H1 (cell line): ENCODE results near the gene GGA3. TPM values are rescaled to one million over a fixed set of nuclear protein-coding genes. Genes with fewer than 3 reads are reported as not detected.

Experiments
- CTCF ChIA-PET: fragments of 300-600 bp; sonication (Branson Sonifier 250); formaldehyde crosslinking; loops from one replicate; lab custom pipeline; 2021; ENCODE audit not compliant: partially characterized antibody; lab: Charles Lee
- POLR2A ChIA-PET: fragments of 300-600 bp; sonication (Branson Sonifier 250); formaldehyde crosslinking; loops from one replicate; lab custom pipeline; 2021; ENCODE audit warnings: inconsistent platforms; ENCODE audit not compliant: partially characterized antibody; lab: Charles Lee
- DNase-seq, 2 experiments: peaks; one replicate each; pipeline versions ENCODE4 v3.0.0 to v3.0.0-alpha.2; 2010 to 2022; ENCODE audit warnings: low spot score in 2 of 2, low read depth in 1 of 2, mixed read lengths in 1 of 2
- FAIRE-seq: peaks from 2 replicates; lab custom pipeline; 2011; peaks lifted over from hg19 to GRCh38; lab: Jason Lieb, UNC
- H2AFZ ChIP-seq: 2 replicates; pipeline ENCODE4 v1.8.1; 2012; ENCODE audit warnings: low read length, inconsistent platforms
- H2AK5ac ChIP-seq: 2 replicates; pipeline ENCODE4 v1.6.1; 2013; ENCODE audit warnings: low read depth, low read length
- H2BK120ac ChIP-seq: replicated peaks from 2 replicates; pipeline ENCODE3; 2013; ENCODE audit warnings: low read depth, low read length, inconsistent platforms
- H2BK12ac ChIP-seq: 2 replicates; pipeline ENCODE4 v1.6.1; 2013; ENCODE audit warnings: low read depth, low read length
- H2BK15ac ChIP-seq: 2 replicates; pipeline ENCODE4 v1.6.1; 2013; ENCODE audit warnings: low read length
- H2BK20ac ChIP-seq: 2 replicates; pipeline ENCODE4 v1.6.1; 2013; ENCODE audit warnings: low read length
- H2BK5ac ChIP-seq: 2 replicates; pipeline ENCODE4 v1.6.1; 2013; ENCODE audit warnings: low read depth, low read length
- H3K14ac ChIP-seq: 2 replicates; pipeline ENCODE4 v1.6.1; 2013; ENCODE audit warnings: inconsistent platforms; ENCODE audit not compliant: insufficient read length
- H3K18ac ChIP-seq: 2 replicates; pipeline ENCODE4 v1.6.1; 2013; ENCODE audit warnings: low read length; ENCODE audit errors: extremely low read depth
- H3K23ac ChIP-seq: 2 replicates; pipeline ENCODE4 v1.6.1; 2013; ENCODE audit warnings: inconsistent platforms; ENCODE audit not compliant: insufficient read length
- H3K23me2 ChIP-seq: 2 replicates; pipeline ENCODE4 v1.6.1; 2013; ENCODE audit warnings: low read depth, low read length
- H3K27ac ChIP-seq: 2 replicates; pipeline ENCODE4 v1.6.1; 2011; ENCODE audit warnings: low read depth, low read length, inconsistent platforms
- H3K27me3 ChIP-seq, 4 experiments: replicated peaks in 1 of 4; 1 replicate in 1 of 4; 2 replicates in 3 of 4; pipeline versions ENCODE4 v1.6.1 to v1.8.1; 2011 to 2013; ENCODE audit warnings: low read length in 3 of 4, mild to moderate bottlenecking in 3 of 4, inconsistent platforms in 2 of 4, mixed read lengths in 2 of 4, moderate library complexity in 1 of 4; ENCODE audit not compliant: control insufficient read depth in 3 of 4, insufficient read depth in 3 of 4; ENCODE audit errors: extremely low read depth in 1 of 4
- H3K36me3 ChIP-seq, 4 experiments: 2 replicates each; pipeline versions ENCODE4 v1.6.1 to v1.8.1; 2011 to 2013; ENCODE audit warnings: mild to moderate bottlenecking in 4 of 4, low read length in 3 of 4, moderate library complexity in 2 of 4, control low read depth in 1 of 4, inconsistent platforms in 1 of 4; ENCODE audit not compliant: insufficient read depth in 4 of 4, control insufficient read depth in 2 of 4
- H3K4ac ChIP-seq: replicated peaks from 2 replicates; pipeline ENCODE3; 2013; ENCODE audit warnings: low read length, low read depth, mixed read lengths, inconsistent platforms; ENCODE audit not compliant: insufficient read length
- H3K4me1 ChIP-seq, 4 experiments: replicated peaks in 1 of 4; 1 replicate in 1 of 4; 2 replicates in 3 of 4; pipeline versions ENCODE4 v1.6.1 to v1.8.1; 2011 to 2013; ENCODE audit warnings: low read length in 3 of 4, inconsistent platforms in 2 of 4, mixed read lengths in 1 of 4; ENCODE audit not compliant: insufficient read depth in 4 of 4, control insufficient read depth in 3 of 4
- H3K4me2 ChIP-seq, 2 experiments: 2 replicates each; pipeline versions ENCODE4 v1.6.1 to v1.8.1; 2011 to 2013; ENCODE audit warnings: low read depth in 2 of 2, low read length in 2 of 2, control low read depth in 1 of 2, inconsistent platforms in 1 of 2, mild to moderate bottlenecking in 1 of 2; ENCODE audit not compliant: insufficient read depth in 1 of 2
- H3K4me3 ChIP-seq, 4 experiments: fragments of 200-600, 300-600 bp in 1 of 4; sonication (generic), shearing (Covaris generic), sonication (Bioruptor Twin) in 1 of 4; 2 replicates each; pipeline versions ENCODE4 v1.5.1 to v1.8.1; 2011 to 2016; ENCODE audit warnings: low read length in 4 of 4, low read depth in 3 of 4, control low read depth in 2 of 4, inconsistent platforms in 2 of 4, mild to moderate bottlenecking in 2 of 4, mixed read lengths in 1 of 4, moderate library complexity in 1 of 4; ENCODE audit not compliant: insufficient read depth in 2 of 4; ENCODE audit errors: extremely low read depth in 1 of 4
- H3K56ac ChIP-seq: replicated peaks from 2 replicates; pipeline ENCODE3; 2013; ENCODE audit warnings: low read depth, mild to moderate bottlenecking, mixed read lengths, low read length, inconsistent platforms; ENCODE audit not compliant: insufficient read length
- H3K79me1 ChIP-seq: 2 replicates; pipeline ENCODE4 v1.6.1; 2013; ENCODE audit warnings: low read depth, low read length, control low read depth
- H3K79me2 ChIP-seq, 2 experiments: 2 replicates each; pipeline versions ENCODE4 v1.6.1 to v1.8.1; 2012 to 2013; ENCODE audit warnings: low read length in 2 of 2, mild to moderate bottlenecking in 2 of 2, inconsistent platforms in 1 of 2; ENCODE audit not compliant: insufficient read depth in 2 of 2, control insufficient read depth in 1 of 2
- H3K9ac ChIP-seq, 4 experiments: replicated peaks in 1 of 4; 1 replicate in 1 of 4; 2 replicates in 3 of 4; pipeline versions ENCODE4 v1.6.1 to v1.8.1; 2011 to 2013; ENCODE audit warnings: low read depth in 3 of 4, low read length in 3 of 4, control low read depth in 2 of 4, mild to moderate bottlenecking in 2 of 4, moderate library complexity in 2 of 4, inconsistent platforms in 1 of 4; ENCODE audit errors: extremely low read depth in 1 of 4
- H3K9me3 ChIP-seq, 2 experiments: 2 replicates each; pipeline versions ENCODE4 v1.6.1 to v1.8.1; 2012 to 2013; ENCODE audit warnings: mild to moderate bottlenecking in 2 of 2, moderate library complexity in 2 of 2, control low read depth in 1 of 2, inconsistent platforms in 1 of 2, low read depth in 1 of 2, low read length in 1 of 2, mixed read lengths in 1 of 2; ENCODE audit not compliant: insufficient read depth in 2 of 2
- H4K20me1 ChIP-seq, 2 experiments: replicated peaks in 1 of 2; 2 replicates each; pipeline versions ENCODE3 to v1.8.1; 2011 to 2013; ENCODE audit warnings: inconsistent platforms in 2 of 2, low read length in 2 of 2, mild to moderate bottlenecking in 1 of 2; ENCODE audit not compliant: insufficient read depth in 2 of 2, control insufficient read depth in 1 of 2
- H4K5ac ChIP-seq: 2 replicates; pipeline ENCODE4 v1.6.1; 2013; ENCODE audit warnings: low read length, low read depth, mixed read lengths, inconsistent platforms; ENCODE audit not compliant: insufficient read length
- H4K8ac ChIP-seq: 2 replicates; pipeline ENCODE4 v1.8.0; 2013; ENCODE audit warnings: mild to moderate bottlenecking, moderate library complexity, low read length, inconsistent platforms; ENCODE audit not compliant: insufficient read depth; ENCODE audit errors: extremely low read depth
- H4K91ac ChIP-seq: replicated peaks from 2 replicates; pipeline ENCODE3; 2013; ENCODE audit warnings: low read length, mixed read lengths, inconsistent platforms; ENCODE audit not compliant: insufficient read length
- BCL11A ChIP-seq, 2 experiments: IDR thresholded peaks; one replicate each; pipeline ENCODE4 v1.6.1; 2011; ENCODE audit warnings: low read depth in 2 of 2, low read length in 2 of 2, mild to moderate bottlenecking in 2 of 2
- BRCA1 ChIP-seq: IDR thresholded peaks from 2 replicates; pipeline ENCODE4 v1.6.1; 2012; ENCODE audit warnings: low read depth, low read length, improper control_type of control experiment
- CBX8 ChIP-seq: fragments of 300-800, 300-1000 bp; sonication (generic); IDR thresholded peaks from 2 replicates; pipeline ENCODE4 v1.7.1; 2016; ENCODE audit warnings: low read depth, low read length, borderline replicate concordance
- CREB1 ChIP-seq: IDR thresholded peaks from 2 replicates; pipeline ENCODE4 v1.6.1; 2012; ENCODE audit warnings: inconsistent platforms
- KDM1A ChIP-seq: fragments of 200-600, 300-600 bp; sonication (generic); IDR thresholded peaks from 2 replicates; pipeline ENCODE4 v1.7.1; 2016; ENCODE audit warnings: mild to moderate bottlenecking, low read length, borderline replicate concordance
- KDM5A ChIP-seq: fragments of 200-600 bp; IDR thresholded peaks from 2 replicates; pipeline ENCODE4 v1.7.1; 2012; ENCODE audit warnings: mild to moderate bottlenecking, low read length, inconsistent platforms, mixed read lengths
- POLR2AphosphoS5 ChIP-seq: IDR thresholded peaks from 2 replicates; pipeline ENCODE4 v1.6.1; 2011; ENCODE audit warnings: low read depth, low read length
- SIN3A ChIP-seq, 2 experiments: IDR thresholded peaks in 1 of 2; conservative IDR thresholded peaks in 1 of 2; 2 replicates each; pipeline ENCODE4 v1.6.1; 2011 to 2012; ENCODE audit warnings: low read length in 2 of 2, improper control_type of control experiment in 1 of 2, low read depth in 1 of 2, mild to moderate bottlenecking in 1 of 2
- SIRT6 ChIP-seq: IDR thresholded peaks from one replicate; pipeline ENCODE4 v1.7.1; 2012; ENCODE audit warnings: low read length, inconsistent platforms
- SP1 ChIP-seq: IDR thresholded peaks from 2 replicates; pipeline ENCODE4 v1.6.1; 2011; ENCODE audit warnings: low read depth, low read length
- SUZ12 ChIP-seq: fragments of 200-600 bp; sonication (generic); IDR thresholded peaks from 2 replicates; pipeline ENCODE4 v1.6.1; 2012; ENCODE audit warnings: mild to moderate bottlenecking, inconsistent platforms, low read length, moderate library complexity, mixed read lengths
- WGBS, 2 experiments: shearing (Covaris generic) in 1 of 2; methylation state at CpG; one replicate each; pipeline versions ENCODE4 v1.1.6 to v1.1.7; 2013 to 2015; ENCODE audit warnings: low lambda C conversion rate in 2 of 2, mixed read lengths in 2 of 2, inconsistent platforms in 1 of 2, low coverage in 1 of 2, missing lambda C conversion rate in 1 of 2; ENCODE audit not compliant: insufficient replicate concordance in 2 of 2, insufficient coverage in 1 of 2, insufficient read length in 1 of 2; ENCODE audit errors: extremely low coverage in 1 of 2, missing lambda C conversion rate in 1 of 2; 5-methylcytosine and 5-hydroxymethylcytosine counted together
- polyA plus RNA-seq, 7 experiments: library from polyadenylated mRNA; depleted of rRNA in 3 of 7; stranded (reverse) in 5 of 7; unstranded in 2 of 7; fragments of >200 nt in 5 of 7; fragments of 200-250 nt in 2 of 7; gene quantifications; 1 replicate in 5 of 7; 2 replicates in 1 of 7; 4 replicates in 1 of 7; pipeline versions ENCODE4 v1.2.1 to v1.2.3, GENCODE V29; 2011 to 2013; ENCODE audit warnings: missing spikeins in 2 of 7, mixed read lengths in 2 of 7
- total RNA-seq: library from RNA; stranded (reverse); fragmentation: NEBNext Ultra II Directional; extraction: Animal tissue kit (Norgen Biotek cat#: 25700); gene quantifications from 2 replicates; pipeline ENCODE4 v1.2.1, GENCODE V29; 2021

Gene GGA3
- total and polyA plus RNA-seq, 2 of the 8 experiments (the other 6 are each of a cell fraction or from before 2014, with no cell fraction given): 40.6 to 60.0 TPM

DNA sequence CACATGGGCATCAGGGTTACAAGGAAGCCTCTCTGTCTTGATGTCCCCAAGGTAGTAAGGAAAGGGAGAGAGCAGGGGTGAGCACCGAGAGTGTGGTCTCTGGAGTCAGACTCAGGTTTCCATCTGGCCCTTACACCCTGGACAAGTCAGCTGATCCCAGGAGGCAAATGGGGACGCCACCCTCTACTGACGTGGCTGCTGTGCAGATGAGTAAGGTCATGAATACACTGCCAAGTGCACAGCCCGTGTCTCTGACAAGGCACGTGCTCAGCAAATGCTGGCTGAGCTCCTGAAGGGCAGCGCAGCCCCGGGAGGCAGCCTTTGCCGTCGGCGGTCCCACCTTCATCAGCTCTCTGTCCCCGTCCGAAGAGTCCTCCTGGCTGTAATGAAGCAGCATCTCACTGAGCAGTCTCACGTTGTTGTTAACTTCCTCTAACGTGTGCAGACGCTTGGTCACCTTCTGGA lies 19.4 kb downstream of the GGA3 start:
- Histone ChIP-seq H3K4ac (no peak overlapping the region), H3K9me3 (no peaks in the 10 kb centered on the region), H2BK12ac (no peak overlapping the region), H4K91ac (no peak overlapping the region), H3K27ac (no peak overlapping the region), H3K9ac (no peak overlapping the region), H3K4me2 (no peak overlapping the region), H4K5ac (no peak overlapping the region), H2AK5ac (no peak overlapping the region), H3K79me1 (no peaks in the 10 kb centered on the region), H3K79me2 (no peaks in the 10 kb centered on the region), H3K36me3 (peaks cover 27 to 66% (median 56%) of the 10 kb centered on the region in 4 experiments), H3K27me3 (no peaks in the 10 kb centered on the region), H3K18ac (no peak overlapping the region), H4K20me1 (peaks cover 14 to 28% of the 10 kb centered on the region in 2 experiments), H4K8ac (no peak overlapping the region), H3K14ac (no peak overlapping the region), H2AFZ (no peak overlapping the region), H3K4me3 (no peak overlapping the region), H3K4me1 (peaks cover 0 to 4% (median 0%) of the 10 kb centered on the region in 4 experiments; a peak in 3 of 7 replicates), H2BK20ac (no peak overlapping the region), H3K23me2 (no peaks in the 10 kb centered on the region), H3K23ac (no peak overlapping the region), H2BK5ac (no peak overlapping the region), H2BK120ac (no peak overlapping the region), H3K56ac (no peak overlapping the region), H2BK15ac (no peak overlapping the region)
- ChIA-PET POLR2A (interaction anchor here (0.6 to 6.3 kb wide), 4 partner anchors 9 to 28 kb away, joined by 4 to 53 read pairs (median 10); partner anchors contain the start of genes GGA3, MIF4GD and MRPS7), CTCF (interaction anchor here (1.0 to 16.5 kb wide), 15 partner anchors 7 to 186 kb away, joined by 3 to 369 read pairs (median 14); partner anchors contain the start of genes GGA3, MIF4GD, MRPS7 and SLC25A19)
- WGBS, 2 experiments: 93% methylated on average over 15 of the region's 15 CpGs; no CpG with 5 or more reads in 1 of the 2 experiments
- TF ChIP-seq POLR2AphosphoS5 (no peak), SUZ12 (no peak), KDM5A (no peak), SP1 (no peak), CREB1 (no peak), BRCA1 (no peak), BCL11A (IDR thresholded peaks at IDR 0.05; ENCODE audit: low read depth in 2 of 2, low read length in 2 of 2) (no peak), KDM1A (no peak), CBX8 (no peak), SIN3A (conservative IDR thresholded peaks at IDR 0.05 in 1 of 2, IDR thresholded peaks at IDR 0.05 in 1 of 2; ENCODE audit: low read depth in 1 of 2, low read length in 2 of 2) (no peak), SIRT6 (no peak)
- no peak for DNase-seq
- no peak for FAIRE-seq
